ENCODE measurements around the gene TMEM134. TPM values are rescaled to one million over a fixed set of nuclear protein-coding genes. Genes with fewer than 3 reads are reported as not detected.

Gene TMEM134
- total RNA-seq, 4 donors from 2014 or later = 131 to 376 (median 207) TPM

GRCh38 chr11:67505605-67506396 is 36.8 kb upstream of the TMEM134 start:
- TF ChIP-seq CTCF (IDR thresholded peaks at IDR 0.05) (peak; percentile 91 to 95), EP300 (IDR thresholded peaks at IDR 0.05) (no peak), POLR2A (IDR thresholded peaks at IDR 0.05) (no peak), POLR2AphosphoS5 (IDR thresholded peaks at IDR 0.05) (peak in 2 of 3 donors; percentile 67 to 81)
- peaks cover 53% of the 10 kb centered on the region for H3K4me1 ChIP-seq

GRCh38 chr11:67504950-67505581 is 36.0 kb upstream of the TMEM134 start, which contains the start of gene PITPNM1:
PITPNM1 (minus strand) TSS chr11:67505363; CDS start chr11:67504180, 1,183 bp downstream.
- WGBS = 0% methylated on average over 3 of the region's 58 CpGs
- TF ChIP-seq EP300 (IDR thresholded peaks at IDR 0.05) (no peak), CTCF (IDR thresholded peaks at IDR 0.05) (no peak), POLR2AphosphoS5 (IDR thresholded peaks at IDR 0.05) (no peak)
- no peaks in the 10 kb centered on the region for H3K9me3 ChIP-seq
- H3K27ac ChIP-seq = peak within 1 kb of the TSS; percentile 84
- H3K36me3 ChIP-seq = no peaks in the 10 kb centered on the region
- no peaks in the 10 kb centered on the region for H3K27me3 ChIP-seq
- peak in 1 of 2 donors; percentile 77 for DNase-seq (ENCODE audit: low spot score in 2 of 2)
- peaks cover 53% of the 10 kb centered on the region for H3K4me1 ChIP-seq
- peak within 1 kb of the TSS; percentile 57 for H3K4me3 ChIP-seq

More at GRCh38 chr11:67505605-67506396, 36.8 kb upstream of the TMEM134 start:
- Histone ChIP-seq H3K36me3 (no peaks in the 10 kb centered on the region), H3K4me3 (peak overlapping the region; percentile 57), H3K27ac (peak overlapping the region; percentile 84), H3K27me3 (no peaks in the 10 kb centered on the region), H3K9me3 (no peaks in the 10 kb centered on the region)
- DNase-seq (ENCODE audit: low spot score in 2 of 2) = peak; percentile 89 to 93
- WGBS = 7% methylated on average over 2 of the region's 17 CpGs

- no peaks in the 10 kb centered on the region for H3K36me3 ChIP-seq
- peaks cover 53% of the 10 kb centered on the region for H3K4me1 ChIP-seq
- no peak for TF ChIP-seq POLR2A (IDR thresholded peaks at IDR 0.05)
- H3K27me3 ChIP-seq = no peaks in the 10 kb centered on the region
- H3K4me3 ChIP-seq = peak overlapping the region; percentile 57
- no peaks in the 10 kb centered on the region for H3K9me3 ChIP-seq
- no peak for DNase-seq (ENCODE audit: low spot score in 2 of 2)
- H3K27ac ChIP-seq = peak overlapping the region; percentile 84
- 9% methylated on average over 19 of the region's 101 CpGs for WGBS
Measured at GRCh38 chr11:67504005-67504949, 35.2 kb upstream of the TMEM134 start.

- H3K27me3 ChIP-seq = no peaks in the 10 kb centered on the region
- TF ChIP-seq POLR2AphosphoS5 (IDR thresholded peaks at IDR 0.05) (no peak), CTCF (IDR thresholded peaks at IDR 0.05) (no peak), POLR2A (IDR thresholded peaks at IDR 0.05) (no peak), EP300 (IDR thresholded peaks at IDR 0.05) (no peak)
- peak in 1 of 2 donors; percentile 59 for DNase-seq (ENCODE audit: low spot score in 2 of 2)
- H3K27ac ChIP-seq = no peak overlapping the region
- H3K4me3 ChIP-seq = peak overlapping the region; percentile 57
- no peaks in the 10 kb centered on the region for H3K9me3 ChIP-seq
- H3K4me1 ChIP-seq = peaks cover 46% of the 10 kb centered on the region
- peaks cover 3% of the 10 kb centered on the region for H3K36me3 ChIP-seq
- 80% methylated on average over 17 of the region's 19 CpGs for WGBS
Measured at GRCh38 chr11:67503119-67504004, 34.3 kb upstream of the TMEM134 start.

Data from suprapubic skin (tissue), 4 donors.